NCI-H1930 (cell line): ENCODE results near the gene ACTN4.

Experiments
- DNase-seq, 2 experiments: peaks; one replicate each; lab custom pipeline; 2025; lab: John Stamatoyannopoulos, UW

The ACTN4 gene

DNA sequence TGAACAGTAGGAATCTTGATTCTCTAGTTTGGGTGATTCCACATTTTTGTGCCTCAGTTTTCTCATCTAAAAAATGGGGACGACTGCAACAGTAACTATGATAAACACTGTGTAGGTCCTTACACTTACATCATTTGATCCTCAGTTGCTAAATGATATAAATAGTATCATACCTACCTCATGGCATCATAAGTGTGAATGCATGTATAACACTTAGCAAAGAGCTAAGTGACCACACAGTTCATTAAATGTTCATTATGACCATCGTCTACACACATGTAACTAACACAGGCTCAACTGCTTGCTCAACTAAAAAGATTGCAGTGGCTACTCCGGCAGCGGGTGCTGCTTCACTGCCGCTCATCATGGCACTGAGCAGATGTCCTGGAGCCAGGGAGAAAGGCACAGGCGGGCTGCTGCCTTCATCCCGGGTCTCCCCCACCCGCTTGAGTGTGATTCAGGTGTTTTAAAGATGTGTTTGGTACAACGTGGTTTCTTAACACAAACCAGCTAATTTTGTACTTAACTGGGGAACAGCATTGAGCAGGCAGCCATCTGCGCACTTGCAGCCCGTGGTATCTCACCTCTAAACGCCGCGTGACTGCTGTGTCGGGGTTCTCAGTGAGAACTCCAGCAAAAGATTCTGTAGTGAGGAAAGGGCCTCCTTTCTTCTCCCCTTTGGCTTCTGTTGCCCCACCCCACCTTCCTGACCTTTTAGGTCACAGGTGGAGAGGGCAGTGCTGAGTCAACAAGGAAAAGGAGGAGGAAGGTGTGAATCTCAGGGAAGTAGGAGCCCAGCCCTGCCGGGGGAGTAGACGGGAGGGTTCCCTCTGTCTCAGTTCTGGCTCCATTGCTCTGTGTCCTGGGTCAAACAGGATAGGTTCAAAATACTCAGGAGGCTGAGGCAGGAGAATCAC lies 11.7 kb upstream of the ACTN4 start:
- DNase-seq: no peak

DNA sequence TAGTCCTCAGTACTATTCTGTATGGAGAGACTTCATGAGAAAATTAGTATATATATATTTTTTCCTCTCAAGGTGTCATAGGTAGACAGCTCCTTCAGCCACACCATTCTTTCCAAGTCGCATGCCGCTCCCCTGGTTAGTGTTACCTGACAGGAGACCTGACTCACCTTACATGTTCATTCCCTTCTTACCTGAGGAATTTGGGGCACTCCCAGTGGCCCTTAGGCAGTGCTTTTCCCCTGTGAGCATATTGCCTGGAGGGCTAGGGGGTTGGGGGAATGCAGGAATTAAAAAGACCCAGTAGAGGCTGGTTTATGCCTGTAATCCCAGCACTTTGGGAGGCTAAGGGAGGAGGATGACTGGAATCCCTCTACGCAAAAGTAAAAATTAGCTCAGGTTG lies 9.0 kb upstream of the ACTN4 start:
- no peak for DNase-seq

DNA sequence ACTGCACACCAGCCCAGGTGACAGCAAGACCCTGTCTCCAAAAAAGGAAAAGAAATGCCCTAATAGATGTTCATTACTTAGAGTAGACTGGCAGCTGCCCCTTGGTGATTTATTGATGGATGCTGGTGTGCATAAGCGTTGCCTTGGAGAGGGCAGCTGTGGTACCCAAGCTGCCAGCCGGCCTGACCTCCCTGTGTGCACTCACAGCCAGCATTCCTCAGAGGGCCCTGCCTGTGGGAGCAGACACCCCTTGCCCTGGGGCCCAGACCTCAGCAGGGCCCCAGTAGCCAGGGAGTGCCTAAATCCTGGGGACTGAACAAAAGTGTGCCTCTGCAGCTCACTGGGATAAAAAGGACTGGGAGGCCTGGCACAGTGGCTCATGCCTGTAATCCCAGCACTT lies 7.8 kb upstream of the ACTN4 start:
- DNase-seq: no peak

DNA sequence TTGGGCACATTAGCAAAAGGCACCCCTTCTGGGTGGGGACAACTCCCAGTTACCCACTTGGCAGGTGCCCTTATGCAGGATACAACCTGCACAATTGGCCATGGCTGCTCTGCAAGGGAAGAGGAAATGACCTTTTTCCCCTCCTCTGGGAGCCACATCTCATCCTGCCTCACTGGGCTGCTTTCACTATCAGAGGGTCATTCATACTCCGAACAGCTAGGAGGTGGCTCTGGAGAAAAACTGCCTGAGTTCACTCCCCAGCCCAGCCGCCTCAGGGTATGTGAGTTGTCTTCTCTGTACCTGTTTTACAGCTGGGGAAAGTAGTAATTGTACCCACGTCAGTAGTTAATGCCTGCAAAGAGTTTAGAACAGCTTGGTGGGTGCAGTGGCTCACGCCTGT lies 7.1 kb upstream of the ACTN4 start:
- no peak for DNase-seq

- no peak for DNase-seq
These were observed 5.3 kb upstream of the ACTN4 start for GRCh38 chr19:38642176-38642575.

DNA sequence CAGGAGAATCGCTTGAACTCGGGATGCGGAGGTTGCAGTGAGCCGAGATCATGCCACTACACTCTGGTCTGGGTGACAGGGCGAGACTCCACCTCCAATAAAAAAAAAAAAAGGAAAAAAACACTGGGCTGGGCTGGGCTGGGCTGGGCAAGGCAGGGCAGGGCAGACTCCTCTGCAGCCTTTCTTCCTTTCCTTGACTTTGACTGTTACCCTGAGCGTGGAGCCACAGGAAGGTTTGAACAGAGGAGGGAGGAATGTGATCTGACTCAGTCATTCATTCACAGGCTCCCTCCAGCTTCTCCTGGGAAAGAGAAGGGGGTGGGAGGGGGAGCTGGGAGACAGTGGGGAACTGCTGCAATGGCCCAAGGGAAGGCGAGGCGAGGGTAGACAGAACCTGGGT lies 2.7 kb upstream of the ACTN4 start:
- DNase-seq: no peak

- no peak for DNase-seq
These were observed 718 bp downstream of the ACTN4 start for GRCh38 chr19:38647966-38648768.

- no peak for DNase-seq
These were observed 1.4 kb downstream of the ACTN4 start for GRCh38 chr19:38648769-38649304.

DNA sequence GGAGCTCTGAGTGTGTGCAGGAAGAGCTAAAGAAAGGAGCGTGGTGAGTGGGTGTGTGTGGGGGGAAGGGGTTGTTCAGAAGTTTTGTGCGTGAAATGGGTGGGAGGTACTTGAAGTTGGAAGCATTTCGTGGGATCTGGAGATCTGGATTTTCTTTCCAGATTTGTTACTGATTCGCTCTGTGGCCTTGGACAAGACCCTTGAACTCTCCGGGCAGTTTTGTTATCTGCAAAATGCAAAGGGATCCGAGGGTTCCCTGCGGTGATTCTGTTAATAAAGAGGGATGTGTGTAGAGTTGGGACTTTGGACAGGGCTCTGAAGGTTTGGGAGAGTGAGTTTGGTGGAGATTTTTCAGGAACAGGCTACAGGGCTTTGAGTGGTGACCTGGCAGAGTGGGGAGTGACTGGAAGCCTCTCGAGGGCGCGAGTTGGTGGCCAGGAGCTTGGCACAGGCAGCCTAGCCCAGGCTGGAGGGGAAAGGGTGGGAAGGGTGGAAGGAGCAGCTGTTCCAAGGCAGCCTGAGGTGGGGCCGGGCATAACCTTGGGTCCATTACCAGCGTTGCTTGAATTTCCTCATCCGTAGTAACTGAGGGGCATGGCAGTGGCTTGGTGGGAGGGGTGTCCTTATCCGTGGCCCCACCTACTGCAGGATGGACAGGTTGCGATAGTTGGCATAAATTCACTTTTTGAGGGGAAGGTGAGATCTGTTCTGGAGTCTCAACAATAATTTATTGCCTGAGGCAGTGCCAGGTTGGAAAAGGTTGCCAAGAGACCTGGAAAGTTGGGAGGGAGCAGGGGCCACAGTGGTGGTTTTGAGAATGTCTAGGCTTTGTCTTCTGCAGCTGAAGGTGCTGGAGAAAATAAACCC lies 2.1 kb downstream of the ACTN4 start:
- no peak for DNase-seq

DNA sequence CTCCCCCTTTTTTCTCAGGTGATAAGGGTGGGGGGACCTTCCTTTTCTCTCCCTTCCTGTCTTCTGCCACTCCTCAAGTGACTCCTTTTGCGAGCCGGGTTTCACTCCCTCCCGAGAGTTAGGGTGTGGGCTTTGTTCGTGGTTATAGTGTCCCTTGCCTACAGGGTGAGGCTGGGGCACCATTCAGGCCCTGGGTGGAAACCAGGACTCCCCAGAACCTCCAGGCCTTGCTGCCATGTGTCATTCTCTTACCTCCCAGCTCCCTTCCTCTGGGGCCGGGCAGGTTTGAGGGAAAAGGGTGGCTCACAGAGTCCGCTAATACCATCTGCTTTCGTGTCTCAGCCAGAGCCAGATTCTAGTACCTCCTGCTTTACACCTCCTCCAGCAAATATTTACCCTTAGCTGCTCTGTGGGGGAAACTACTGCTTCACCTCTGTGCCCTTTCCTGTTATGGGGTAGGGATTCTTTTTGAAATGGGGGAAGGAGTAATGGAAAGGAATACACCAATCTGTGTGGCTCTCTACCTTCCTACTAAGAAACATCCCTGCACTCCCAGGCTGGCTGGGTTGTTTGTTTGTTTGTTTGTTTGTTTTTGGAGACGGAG lies 2.8 kb downstream of the ACTN4 start:
- DNase-seq: no peak

DNA sequence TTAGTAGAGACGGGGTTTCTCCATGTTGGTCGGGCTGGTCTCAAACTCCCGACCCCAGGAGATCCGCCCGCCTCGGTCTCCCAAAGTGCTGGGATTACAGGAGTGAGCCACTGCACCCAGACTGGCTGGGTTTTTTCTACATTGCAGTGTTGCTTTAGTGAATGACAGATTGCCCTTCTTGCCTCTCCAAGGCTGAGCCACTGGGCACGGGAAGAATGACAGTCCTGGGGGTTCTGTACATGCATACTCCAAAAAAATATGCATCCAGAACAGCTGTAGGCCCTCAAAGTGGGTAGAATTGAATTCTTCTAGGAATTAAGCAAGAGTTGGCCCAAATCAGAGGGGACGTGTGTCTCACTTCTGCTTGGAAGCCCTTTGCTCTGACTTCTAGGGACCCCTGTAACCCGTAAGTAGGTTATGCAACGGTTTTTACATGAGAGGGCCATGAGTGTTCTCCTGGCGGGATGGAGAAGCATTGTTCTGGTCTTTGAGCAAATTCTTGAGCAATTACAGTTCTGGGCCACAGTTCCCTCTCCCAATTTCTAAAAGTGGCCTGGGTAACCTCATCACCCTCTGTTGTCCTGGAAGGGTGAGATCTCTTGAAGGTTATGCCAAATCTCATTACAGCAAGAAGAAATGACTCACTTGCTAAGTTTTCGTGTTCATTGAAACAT lies 3.6 kb downstream of the ACTN4 start:
- no peak for DNase-seq

- no peak for DNase-seq
These were observed 5.7 kb downstream of the ACTN4 start for GRCh38 chr19:38653028-38653571.

- DNase-seq: no peak
These were observed 7.2 kb downstream of the ACTN4 start for GRCh38 chr19:38654628-38655055.

GRCh38 chr19:38655148-38655824 lies 7.8 kb downstream of the ACTN4 start:
- no peak for DNase-seq

- no peak for DNase-seq
These were observed 8.9 kb downstream of the ACTN4 start for GRCh38 chr19:38656171-38656981.

GRCh38 chr19:38657633-38658222 lies 10.3 kb downstream of the ACTN4 start:
- no peak for DNase-seq

DNA sequence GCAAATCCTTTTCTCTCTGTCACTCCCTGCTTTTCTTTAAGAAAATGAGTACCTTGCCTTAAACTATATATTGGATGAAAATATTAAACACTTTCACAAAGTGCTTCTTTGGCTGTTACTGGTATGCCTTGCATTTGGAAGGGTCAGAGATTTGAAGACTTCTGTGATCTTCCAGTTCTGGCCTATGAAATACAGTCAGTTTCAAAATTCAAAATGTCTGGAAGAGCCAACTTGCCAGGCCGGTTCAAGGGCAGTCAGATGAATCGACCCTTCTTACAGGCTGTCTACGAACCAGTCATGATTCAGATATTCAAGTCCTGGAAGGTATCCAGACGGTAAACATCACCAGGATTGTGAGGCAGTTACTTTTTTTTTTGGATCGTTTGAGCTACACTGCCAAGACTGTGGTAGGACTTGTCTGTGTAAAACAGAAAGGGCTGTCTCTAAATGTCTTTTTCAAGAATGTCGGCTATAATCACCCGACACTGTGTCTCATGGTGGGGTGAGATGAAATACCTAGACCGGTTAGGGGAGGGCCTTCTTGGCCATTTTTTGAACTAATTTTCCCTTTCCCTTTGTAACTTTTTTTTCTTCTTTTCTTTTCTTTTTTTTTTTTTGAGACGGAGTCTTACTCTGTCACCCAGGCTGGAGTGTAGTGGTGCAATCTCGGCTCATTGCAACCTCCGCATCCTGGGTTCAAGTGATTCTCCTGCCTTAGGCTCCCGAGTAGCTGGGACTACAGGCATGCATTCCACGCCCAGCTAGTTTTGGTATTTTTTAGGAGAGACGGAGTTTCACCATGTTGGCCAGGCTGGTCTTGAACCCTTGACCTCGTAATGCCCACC lies 11.2 kb downstream of the ACTN4 start:
- DNase-seq: no peak

- no peak for DNase-seq
These were observed 13.3 kb downstream of the ACTN4 start for GRCh38 chr19:38660724-38661123.
